Cerebellar nuclear complex (tissue), 1 donor: Measurements from ENCODE around the gene MIOX.

Experiments used
- DNase-seq, 2 experiments: peaks; one replicate each; lab custom pipeline; 2025; lab: John Stamatoyannopoulos, UW

The MIOX gene

GRCh38 chr22:50455201-50455600 is 31.5 kb upstream of the MIOX start:
- no peak for DNase-seq

GRCh38 chr22:50456026-50456425 is 30.6 kb upstream of the MIOX start:
- no peak for DNase-seq

GRCh38 chr22:50456466-50457234 is 30.0 kb upstream of the MIOX start:
- DNase-seq = no peak

GRCh38 chr22:50459016-50459415 is 27.6 kb upstream of the MIOX start:
- DNase-seq = no peak

- DNase-seq = peak in 1 of 2 experiments; percentile 76
Observed at GRCh38 chr22:50459496-50460140, 27.0 kb upstream of the MIOX start.

- no peak for DNase-seq
Observed at GRCh38 chr22:50460938-50461337, 25.7 kb upstream of the MIOX start.

- no peak for DNase-seq
Observed at GRCh38 chr22:50461536-50461935, 25.1 kb upstream of the MIOX start.

GRCh38 chr22:50461979-50462540 is 24.6 kb upstream of the MIOX start:
- no peak for DNase-seq

GRCh38 chr22:50463188-50463900 is 23.3 kb upstream of the MIOX start:
- no peak for DNase-seq

GRCh38 chr22:50464451-50464850 is 22.2 kb upstream of the MIOX start:
- DNase-seq = no peak

GRCh38 chr22:50465066-50465930 is 21.4 kb upstream of the MIOX start:
- no peak for DNase-seq

GRCh38 chr22:50467341-50467740 is 19.3 kb upstream of the MIOX start:
- no peak for DNase-seq

- DNase-seq = no peak
Observed at GRCh38 chr22:50467773-50468440, 18.8 kb upstream of the MIOX start.

- DNase-seq = no peak
Observed at GRCh38 chr22:50468626-50469025, 18.0 kb upstream of the MIOX start.

GRCh38 chr22:50469377-50470305 is 17.0 kb upstream of the MIOX start:
- DNase-seq = no peak

- DNase-seq = no peak
Observed at GRCh38 chr22:50470491-50470890, 16.2 kb upstream of the MIOX start.

- peak in 1 of 2 experiments; percentile 35 for DNase-seq
Observed at GRCh38 chr22:50471197-50471847, 15.3 kb upstream of the MIOX start.

- no peak for DNase-seq
Observed at GRCh38 chr22:50471962-50472361, 14.7 kb upstream of the MIOX start.

- DNase-seq = no peak
Observed at GRCh38 chr22:50473088-50473487, 13.6 kb upstream of the MIOX start.
